ENCODE measurements around the gene MARCHF7.

Gene MARCHF7

GRCh38 chr2:159760326-159760725 lies 48.0 kb downstream of the MARCHF7 start:
- no peak for DNase-seq (ENCODE audit: extremely low read depth, low read depth)
- no peak for TF ChIP-seq CTCF (IDR thresholded peaks at IDR 0.05; ENCODE audit: low read depth, low read length, missing control alignments)
- H3K4me3 ChIP-seq (replicated peaks; ENCODE audit: low read depth, low read length), result no peak overlapping the region

- no peak for TF ChIP-seq CTCF (IDR thresholded peaks at IDR 0.05; ENCODE audit: low read depth, low read length, missing control alignments)
- no peak for DNase-seq (ENCODE audit: extremely low read depth, low read depth)
- no peak overlapping the region for H3K4me3 ChIP-seq (replicated peaks; ENCODE audit: low read depth, low read length)
Measured at GRCh38 chr2:159762075-159762474, 49.8 kb downstream of the MARCHF7 start.
